ENCODE results near the gene PPT2.
"Not testable (repeated sequence)": the region's sequence is repeated elsewhere in the genome, so short reads cannot be mapped to it uniquely, and the experiment has no call there.

PPT2 gene

GRCh38 chr6:32210191-32210601 is 56.3 kb downstream of the PPT2 start:
- in situ Hi-C loops (cut with MboI; ENCODE audit: low pct_unique_long_range_greater_than_20kb, low sequenced_read_pairs, unreplicated experiment), result no loop called here

GRCh38 chr6:32211432-32211831 is 57.5 kb downstream of the PPT2 start:
- in situ Hi-C loops (cut with MboI; ENCODE audit: low pct_unique_long_range_greater_than_20kb, low sequenced_read_pairs, unreplicated experiment), result not testable (repeated sequence)

More at GRCh38 chr6:32210191-32210601, 56.3 kb downstream of the PPT2 start:
- no peak for DNase-seq (ENCODE audit: low spot score)
- TF ChIP-seq CTCF (IDR thresholded peaks at IDR 0.05; ENCODE audit: extremely low read depth, insufficient read depth, missing control alignments), result no peak

GRCh38 chr6:32212076-32212760 is 58.3 kb downstream of the PPT2 start:
- in situ Hi-C loops (cut with MboI; ENCODE audit: low pct_unique_long_range_greater_than_20kb, low sequenced_read_pairs, unreplicated experiment), result no loop called here
- DNase-seq (ENCODE audit: low spot score), result no peak
- TF ChIP-seq CTCF (IDR thresholded peaks at IDR 0.05; ENCODE audit: extremely low read depth, insufficient read depth, missing control alignments), result no peak

More at GRCh38 chr6:32211432-32211831, 57.5 kb downstream of the PPT2 start:
- not testable (repeated sequence) for DNase-seq (ENCODE audit: low spot score)
